Stimulated activated CD4-positive, alpha-beta T cell treated with anti-CD3 and anti-CD28 coated beads, Interleukin-2, amount 100 ng/mL, for 24 hours (primary cell): ENCODE measurements around the gene MOGAT3.

Experiments used
- DNase-seq, 2 donors: peaks; one replicate each; pipeline ENCODE4 v3.0.0-alpha.2; 2020

Gene MOGAT3

DNA sequence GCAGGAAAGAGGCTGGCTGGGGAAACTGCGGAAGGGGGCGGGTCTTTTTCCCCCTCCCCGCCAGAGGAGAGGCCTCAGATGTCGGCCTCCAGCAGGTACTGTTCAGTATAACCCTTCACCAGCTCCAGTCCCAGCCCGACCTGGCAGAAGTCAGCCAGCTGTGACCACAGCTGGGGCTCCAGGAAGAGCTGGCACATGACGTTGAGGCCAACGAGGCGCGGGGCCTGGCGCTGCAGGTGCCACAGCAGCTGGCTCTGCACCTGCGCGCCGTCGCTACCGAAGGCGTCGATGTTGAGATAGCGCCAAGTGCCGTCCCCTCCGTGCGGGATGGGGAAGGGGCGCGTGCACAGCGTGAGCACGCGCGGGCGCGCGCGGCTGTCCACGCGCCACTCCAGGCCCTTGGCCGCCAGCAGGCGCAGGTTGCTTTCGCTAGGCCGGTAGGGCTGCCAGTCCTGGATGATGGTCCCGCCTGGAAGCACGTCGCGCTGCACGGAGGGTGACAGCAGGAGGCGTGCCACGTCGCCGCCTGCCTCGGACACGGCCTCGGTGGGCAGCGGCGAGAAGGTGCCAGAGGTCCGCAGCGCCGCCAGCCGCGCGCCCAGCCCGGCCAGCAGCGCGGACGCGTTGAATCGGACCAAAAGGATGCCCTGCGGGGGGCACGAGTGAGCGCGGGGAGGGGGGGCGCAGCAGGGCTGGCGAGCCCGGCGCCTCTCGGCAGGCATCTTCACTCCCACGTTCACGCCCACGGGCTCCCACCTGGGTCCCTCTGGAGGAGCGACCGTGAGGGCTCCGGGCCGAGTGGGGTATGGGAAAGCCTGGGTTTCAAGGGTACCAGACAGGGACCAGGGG is 28.6 kb downstream of the MOGAT3 start:
- DNase-seq, result no peak

DNA sequence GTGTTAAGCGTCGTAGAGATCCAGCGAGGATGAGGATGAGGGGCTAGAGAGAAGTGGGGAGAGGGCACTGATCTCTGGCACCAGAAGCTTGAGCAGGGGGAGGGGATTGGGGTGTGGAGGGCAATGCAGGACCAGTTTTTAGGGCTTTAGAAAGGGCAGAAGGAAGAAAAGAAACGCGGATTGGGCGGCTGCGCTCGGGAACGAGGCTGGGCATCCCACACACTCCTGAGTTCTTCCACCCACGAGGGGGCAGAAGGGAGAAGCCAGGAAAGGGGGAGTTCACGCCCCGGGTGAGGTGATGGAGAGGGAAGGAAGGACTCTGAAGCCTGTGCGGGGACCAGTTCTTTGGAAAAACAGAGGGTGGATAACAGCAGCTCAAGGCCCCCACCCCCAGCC is 29.4 kb downstream of the MOGAT3 start:
- DNase-seq, result no peak

DNA sequence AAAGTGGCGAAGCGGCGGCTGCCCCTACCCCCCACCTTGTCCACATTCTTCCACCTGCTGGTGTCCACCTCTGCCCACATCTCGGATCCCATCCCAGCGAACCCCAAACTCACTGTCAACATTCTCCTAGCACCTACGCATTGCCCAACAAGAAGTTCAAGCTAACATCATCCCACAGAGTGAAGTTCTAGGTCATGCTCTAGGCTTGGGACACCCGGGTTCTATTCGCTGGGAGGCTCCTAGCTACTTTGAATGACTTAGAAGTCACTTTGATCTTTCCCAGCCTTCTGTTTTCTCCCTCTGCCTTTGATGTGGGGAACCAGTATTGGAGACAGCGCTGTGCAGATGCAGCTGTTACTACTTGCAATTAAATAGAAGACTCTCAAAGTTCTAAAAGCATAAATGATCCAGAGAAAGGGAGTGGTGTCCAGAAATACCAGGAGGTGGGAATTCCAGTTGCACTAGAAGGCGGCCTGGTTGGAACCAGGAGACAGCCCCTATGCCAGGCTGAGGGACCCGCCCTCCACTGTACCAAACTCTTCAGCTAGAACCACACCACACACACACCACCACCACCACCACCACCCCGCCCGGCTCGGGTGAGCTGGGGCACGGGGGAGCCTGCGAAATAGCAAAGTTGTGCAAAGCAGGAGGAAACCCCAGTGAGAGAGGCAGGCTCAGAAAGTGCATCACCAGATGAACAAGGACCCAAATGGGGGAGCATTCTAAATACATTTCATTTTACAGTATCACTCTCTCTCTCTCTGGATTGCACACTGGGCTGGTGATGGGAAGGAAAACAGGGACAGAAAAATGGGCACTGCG is 30.0 kb downstream of the MOGAT3 start:
- no peak for DNase-seq

DNA sequence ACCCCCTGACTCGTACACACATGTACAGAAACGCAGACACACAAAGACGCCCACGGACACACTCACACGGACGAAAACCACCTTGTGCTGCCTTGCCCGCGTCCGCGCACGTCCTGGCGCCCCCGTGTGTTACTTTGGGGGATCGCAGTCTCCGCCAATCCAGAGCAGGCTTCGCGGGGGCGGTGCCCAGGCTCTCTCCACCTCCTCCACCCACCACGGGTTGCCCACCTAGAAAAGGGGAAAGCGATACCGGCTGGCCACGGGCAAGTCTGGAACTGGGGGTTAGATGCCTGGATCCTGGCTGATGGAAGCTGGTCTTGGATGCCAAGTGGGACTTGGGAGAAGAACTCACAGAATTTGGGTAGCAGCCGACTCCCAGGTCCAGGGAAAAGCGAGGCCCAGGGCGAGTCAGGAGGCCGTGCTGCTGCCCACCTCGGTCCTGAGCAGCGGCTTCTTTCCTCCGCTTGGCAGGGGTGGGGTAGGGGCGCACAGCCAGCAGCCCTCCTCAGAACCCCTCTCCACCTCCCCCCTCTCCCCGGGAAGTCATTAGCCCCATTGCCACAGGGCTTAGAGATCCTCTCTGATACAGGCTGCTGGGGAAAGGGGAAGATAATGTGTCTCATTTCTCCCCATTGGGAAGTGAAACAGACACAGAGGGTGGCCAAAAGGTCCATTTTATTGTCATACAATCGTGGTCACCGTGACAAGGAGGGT is 30.8 kb downstream of the MOGAT3 start:
- DNase-seq, result peak; percentile 85 to 88

DNA sequence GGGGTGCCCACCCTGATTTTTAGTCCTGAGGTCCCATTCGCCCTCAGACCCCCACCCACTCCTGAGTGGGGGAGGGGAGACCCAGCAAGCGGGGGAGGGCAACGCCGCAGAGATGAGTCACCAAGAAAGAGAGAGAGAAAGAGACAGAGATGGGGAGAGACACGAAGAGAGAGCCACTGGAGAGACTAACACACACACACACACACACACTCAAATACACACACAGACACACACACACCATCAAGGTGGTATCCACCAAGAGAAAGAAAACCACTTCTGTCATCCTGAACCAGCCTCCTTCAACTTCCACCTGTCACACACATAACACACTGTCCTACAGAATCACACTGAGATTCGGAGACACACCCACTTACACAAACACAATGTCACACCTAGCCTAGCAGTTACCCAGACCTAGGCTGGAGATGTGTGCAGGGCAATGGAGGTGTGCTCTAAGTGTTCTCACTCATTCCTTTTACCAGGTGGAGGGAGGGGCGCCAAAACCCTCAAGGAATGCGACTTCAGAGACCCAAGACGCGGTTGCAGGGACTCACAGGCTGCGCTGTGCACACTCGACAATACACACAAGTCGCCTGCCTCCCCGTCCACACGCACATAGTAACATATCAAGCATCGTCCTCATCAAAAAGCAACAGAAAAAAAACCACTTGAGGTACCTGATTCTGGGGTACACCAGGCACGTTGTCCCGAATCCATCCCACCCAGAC is 31.6 kb downstream of the MOGAT3 start:
- DNase-seq, result no peak

DNA sequence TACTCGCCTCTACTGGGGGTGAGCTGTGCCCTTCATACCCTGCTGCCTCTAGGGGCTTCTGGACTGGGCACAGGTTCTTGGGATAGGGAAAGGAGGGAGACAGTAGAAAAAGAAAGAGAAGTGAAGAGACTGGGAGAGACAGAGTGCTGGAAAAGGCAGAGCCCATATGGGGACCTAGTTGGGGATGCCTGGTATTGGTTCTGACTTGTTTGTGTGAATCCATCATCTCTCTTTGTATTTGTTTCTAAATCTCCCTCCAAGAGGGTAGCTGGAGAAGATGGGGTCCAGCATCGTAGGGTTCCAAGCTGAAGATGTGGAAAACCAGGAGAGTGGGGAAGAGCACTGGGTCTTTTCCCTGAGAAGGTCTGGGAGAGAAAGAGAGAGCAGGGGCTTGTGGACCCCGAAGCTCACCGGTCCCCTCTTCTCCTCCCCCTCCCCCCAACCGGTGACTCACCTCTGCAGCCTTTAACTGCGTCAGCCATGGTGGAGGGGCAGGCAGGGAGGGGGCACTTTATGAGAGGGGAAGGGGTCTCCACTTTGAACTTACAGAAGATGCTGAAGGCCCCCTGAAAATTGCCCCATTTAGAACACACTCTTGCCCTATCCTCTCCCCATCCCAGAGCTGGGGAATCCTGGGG is 32.3 kb downstream of the MOGAT3 start:
- no peak for DNase-seq

DNA sequence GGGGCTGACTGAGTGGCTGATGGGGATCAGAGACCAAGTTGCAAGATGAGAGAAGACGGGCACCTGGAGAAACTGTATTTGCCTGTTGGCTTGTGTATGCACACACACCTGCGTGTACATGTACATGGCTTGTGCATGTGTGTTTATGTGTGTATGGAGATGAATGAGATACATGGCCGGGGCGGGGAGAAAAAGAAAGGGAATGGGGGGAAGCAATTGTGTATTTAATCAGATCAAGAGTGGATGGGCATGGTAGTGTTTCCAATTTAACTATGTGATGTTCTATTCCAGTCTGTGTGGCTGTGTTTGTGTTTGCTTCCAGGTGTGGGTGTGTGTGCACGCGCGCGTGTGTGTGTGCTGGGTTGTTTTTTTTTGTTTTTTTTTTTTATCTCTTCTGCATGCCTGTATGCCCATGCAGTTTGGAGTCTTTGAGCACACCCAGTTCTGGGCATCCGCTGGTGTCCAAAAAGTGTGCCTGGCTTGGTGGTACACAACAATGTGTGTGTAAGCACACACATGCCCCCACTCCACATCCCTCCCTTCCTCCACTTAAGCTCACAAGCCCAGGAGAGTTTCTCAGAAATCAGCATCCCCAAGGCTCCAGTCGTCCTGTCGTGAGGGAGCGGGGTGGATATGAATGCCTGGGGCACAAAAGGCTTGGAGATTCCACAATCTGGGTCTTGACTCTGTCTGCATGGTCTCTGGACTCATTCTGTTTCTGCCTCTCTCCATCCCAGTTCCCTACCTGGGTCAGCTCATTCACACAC is 33.0 kb downstream of the MOGAT3 start:
- no peak for DNase-seq

DNA sequence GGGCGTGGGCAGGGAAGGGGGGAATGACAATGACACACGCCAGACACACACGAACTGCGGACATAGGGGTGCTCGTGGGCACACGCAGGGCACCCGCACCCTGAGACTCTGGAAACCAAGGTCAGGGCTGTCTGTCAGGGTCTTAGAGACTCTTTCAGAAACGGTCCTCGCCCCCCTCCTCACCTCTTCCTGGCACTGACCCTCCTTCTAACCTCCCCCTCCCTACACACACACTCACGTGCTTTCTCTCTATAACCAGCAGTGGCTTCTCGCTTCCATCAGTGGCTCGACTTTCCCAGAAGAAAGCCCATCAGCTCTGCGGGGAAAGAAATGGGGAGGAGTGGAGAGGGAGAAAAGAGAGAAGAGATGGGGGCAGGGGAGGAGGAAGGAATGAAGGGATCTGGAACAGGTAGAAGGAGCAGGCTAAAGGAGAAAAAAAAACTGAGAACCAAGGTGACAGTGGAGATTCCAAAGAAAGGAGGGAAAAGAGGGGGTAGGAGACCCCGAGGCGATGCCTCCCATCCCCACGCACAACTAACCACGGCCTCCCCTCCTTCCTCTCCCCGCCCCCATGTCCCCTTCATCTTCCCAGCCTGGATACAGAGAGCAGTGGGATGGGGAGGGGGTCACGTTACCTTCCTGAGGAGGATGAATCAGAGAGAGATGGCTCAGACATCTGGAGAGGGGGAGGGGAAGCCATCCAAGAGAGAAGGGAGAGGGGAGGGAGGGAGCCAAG is 33.8 kb downstream of the MOGAT3 start:
- no peak for DNase-seq

DNA sequence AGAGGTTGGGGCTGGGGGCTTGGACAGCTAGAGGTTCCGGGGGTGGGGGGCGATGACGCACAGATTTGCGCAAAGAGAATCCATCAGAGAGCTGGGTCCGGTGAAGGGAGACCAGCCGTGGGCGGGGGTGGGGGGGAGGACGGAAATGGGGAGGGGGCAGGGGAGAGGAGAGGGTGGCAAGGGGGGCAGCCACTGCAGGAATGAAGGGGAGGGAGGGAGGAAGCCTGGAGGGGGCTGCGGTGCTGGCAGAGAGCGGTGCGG is 34.3 kb downstream of the MOGAT3 start:
- no peak for DNase-seq

DNA sequence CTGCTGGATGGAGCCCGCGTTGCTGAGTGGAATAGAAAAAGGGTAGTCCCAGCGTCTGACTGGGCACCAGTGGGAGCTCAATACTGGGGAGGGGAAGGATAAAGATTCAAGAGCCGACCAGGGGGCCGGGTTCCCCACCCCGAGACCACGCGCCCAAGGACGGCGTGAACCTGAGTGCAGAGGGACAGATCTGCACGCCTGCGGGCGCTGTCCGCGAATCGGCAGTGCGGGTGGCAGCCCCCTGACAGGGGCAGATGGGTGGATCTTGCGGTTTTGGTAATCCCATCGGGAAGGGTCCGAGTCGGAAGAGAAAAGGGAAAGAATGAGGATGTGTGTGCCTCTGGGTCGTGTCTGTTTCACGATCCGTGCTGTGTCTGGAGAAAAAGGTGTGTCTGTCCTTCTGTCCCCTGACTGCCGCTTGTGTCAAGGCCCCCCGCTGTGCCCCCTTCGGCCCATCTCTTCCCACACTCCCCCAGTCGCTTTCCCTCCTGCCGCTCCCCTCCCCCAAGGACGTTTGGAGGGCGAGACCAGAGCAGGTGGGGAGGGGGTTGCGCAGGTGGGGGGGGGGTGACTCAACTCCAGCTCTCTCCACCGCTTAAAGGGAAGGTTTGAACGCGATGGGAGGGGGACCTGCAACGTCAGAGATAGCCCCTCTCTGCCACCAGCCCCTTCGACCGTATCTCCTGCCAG is 34.7 kb downstream of the MOGAT3 start:
- DNase-seq, result no peak

DNA sequence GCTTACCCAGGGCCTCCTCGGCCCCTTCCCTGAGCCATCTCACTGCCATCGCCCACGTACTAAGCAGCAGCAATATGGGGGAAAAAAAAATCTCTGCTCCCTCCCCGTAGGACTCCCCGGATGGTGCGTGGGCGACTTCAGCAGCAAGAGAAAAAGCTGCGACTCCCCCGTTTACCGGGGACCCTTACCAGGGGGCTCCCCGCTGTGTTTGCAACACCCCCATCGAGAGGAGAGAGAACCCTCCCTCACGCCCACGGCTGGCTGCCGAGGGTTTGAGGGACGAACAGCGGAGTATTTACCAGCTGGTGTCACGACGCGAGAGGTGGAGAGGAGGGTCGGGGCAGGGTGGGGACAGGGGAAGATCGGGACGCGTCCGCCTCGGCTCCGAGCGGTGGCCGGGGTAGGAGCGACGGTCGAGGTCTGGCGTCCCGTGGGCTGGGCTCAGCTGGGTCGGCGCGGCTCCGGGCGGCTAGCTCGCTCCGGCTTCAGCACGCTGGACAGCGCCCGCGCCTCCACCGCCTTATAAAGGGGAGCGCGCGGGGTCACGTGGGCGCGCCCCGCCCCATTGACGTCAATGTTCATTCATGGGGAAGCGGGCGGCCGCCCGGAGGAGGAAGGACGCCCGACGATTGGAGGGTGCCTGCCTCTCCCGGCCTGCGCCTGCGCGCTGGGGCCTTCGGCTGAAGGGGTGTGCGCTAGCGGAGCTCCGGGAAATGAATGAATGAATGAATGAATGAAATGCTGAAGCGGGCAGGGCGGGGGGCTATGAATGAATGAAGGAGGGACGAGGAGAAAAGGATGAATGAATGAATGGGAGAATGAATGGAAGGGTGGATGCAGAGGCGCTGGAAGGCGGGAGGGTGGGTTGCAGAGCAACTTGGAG is 35.5 kb downstream of the MOGAT3 start, which contains the start of gene VGF:
Gene VGF, minus strand, starts transcription at position 495 of the 883 bp plus-strand sequence. CDS start 726 bp downstream, outside the sequence.
- peak; percentile 91 to 95 for DNase-seq

DNA sequence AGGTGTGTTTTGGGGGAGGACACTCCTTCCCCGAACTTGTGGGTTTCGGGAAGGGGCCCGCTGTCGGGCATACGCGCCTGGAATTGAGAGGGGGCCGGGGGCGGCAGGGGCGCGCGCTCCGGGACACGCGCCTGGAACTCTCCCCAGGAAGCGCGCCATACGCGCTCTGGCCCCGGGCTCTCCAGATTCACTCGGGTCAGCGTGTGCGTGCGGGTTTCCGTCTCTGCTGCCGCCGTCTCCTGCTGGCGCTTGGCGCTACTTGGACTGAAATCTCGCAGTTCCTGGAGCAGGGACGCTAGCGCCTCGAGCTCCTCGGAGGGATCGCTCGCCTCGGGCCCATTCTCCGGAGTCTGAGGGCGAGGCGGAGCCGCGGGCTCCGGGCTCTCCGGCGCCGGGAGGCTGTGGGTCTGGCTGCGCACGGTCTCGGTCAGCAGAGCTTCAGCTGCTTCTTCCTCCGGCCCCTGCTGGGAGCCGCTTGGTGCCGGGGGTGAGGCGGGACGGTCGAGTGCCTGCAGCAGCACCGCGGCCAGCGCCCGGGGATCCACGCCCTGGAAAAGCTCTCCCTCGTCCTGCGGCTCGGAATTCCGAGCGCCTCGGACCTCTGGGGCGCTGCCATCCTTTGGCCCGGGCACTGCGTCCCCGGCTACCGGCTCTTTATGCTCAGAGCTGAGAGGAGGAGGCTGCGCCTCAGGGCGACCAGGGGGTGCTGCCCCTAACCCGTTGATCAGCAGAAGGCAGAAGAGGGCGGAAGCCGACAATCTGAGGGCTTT is 36.6 kb downstream of the MOGAT3 start:
- no peak for DNase-seq

DNA sequence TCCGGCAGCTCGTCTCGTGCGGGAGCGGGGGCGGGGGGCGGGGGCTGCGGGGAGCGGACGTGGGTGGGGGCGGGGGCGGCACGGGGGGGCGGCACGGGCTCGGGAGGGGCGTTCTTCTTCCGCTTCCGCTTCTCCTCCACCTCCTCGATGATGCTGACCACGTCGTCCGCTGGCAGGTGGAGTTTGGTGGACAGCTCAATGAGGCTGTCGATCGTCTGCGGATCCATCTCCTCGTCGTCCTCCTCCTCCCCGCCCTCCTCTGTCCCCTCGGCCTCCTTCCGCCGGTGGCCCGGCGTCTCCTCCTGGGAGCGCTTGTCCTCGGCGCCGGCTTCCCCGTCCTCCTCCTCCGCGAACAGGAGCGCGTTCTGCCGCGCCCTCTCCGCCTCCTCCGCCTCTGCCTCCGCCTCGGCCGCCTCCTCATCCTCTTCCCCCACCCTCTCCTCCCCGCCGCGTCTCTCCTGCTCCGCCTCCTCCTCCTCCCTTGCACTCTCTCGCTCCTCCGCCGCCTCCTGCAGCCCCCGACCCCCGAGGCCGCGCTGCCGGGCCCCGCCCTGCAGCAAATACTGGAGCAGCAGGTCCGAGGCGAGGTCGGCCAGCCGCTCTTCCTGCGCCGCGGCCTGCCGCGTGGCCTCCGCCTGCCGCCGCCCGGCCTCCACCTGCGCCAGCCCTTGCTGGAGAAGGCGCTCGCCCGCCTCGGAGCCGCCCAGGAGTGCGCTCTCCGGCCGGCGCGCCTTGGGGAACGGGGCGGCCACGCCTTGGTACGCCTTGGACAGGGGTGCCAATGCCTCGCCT is 37.4 kb downstream of the MOGAT3 start:
- peak in 1 of 2 donors; percentile 40 for DNase-seq

DNA sequence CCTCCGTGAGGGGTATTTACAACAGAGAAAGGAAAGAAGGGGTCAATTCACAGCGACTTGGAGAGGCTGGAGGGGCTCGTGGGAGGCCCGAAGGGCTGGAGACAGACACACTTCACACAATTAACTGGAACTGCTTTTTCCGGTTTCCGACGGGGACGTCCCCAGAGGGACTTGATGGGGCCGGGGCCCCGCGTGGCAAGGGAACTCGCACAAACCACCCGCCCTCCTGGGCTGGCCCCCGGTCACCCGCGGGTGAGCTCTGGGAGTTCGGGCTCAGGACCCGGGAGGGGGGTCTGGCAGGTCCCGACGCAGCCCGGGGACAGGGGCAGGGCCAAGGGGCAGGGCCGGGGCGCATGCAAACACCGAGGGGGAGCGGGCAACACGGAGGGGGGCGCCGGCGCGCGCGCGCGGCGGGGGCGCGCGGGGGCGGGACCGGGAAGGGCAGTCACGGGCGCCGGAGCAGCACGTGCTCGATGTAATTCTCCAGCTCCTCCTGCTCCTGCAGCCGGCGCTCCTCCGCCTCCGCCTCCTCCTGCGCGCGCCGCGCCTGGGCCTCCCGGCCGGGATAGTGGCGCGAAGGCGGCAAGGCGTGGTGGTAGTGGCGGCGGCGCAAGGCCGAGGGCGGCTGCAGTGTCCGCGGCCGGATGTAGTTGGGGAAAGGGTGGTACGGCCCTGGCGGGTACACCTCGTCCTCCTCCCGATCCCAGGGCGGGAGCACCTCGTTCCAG is 38.1 kb downstream of the MOGAT3 start:
- peak in 1 of 2 donors; percentile 46 for DNase-seq

DNA sequence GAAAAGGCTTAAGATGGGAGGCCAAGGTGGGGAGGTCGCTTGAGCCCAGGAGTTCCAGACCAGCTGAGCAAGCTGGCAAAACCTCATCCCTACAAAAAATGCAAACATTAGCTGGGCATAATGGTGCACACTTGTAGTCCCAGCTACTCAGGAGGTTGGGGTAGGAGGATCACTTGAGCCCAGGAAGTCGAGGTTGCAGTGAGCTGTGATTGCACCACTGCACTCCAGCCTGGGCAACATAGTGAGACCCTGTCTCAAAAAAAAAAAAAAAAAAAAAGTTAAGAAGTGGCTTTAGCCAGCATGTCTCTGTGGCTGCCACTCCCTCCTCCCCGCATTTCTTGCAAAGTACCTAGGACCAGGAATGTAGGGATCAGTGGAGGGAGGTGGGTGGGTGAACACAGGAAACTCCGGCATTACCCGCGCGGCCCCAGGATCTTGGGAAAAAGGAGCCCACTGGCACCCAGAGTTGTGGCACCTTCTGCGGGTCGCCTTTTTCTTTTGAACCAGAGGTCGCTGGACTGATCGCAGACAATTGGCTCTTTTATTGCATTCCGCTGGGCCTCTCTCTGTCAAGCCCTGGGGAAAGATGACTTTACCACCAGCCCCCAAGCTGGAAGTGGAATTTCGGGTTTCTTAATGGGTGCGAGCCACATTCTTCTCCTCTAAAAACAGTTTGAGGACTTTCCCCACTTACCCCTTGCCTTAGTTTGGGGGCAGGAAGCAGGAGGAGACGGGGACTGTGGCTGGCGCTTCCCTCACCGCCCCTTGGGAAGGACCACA is 39.0 kb downstream of the MOGAT3 start:
- DNase-seq, result no peak

DNA sequence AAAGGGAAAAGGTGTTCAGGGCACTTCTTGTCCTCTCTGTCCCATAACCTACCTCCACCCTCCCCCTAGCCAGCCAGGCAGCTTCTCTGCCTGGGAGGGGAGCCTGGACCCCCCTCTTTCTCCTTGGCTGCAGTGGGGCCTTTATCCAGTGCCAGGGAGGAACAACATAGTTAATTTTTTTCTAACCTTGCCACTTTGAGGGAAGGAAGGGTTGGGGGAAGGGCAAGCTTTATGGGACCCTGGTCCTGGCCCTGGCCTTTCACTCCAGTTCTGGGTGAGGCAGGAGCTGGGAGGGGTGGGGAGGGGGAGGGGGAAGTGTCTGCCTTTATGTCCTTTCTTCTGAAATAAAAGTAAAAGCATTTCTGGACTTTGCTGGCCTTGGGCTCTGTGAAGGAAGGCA is 39.9 kb downstream of the MOGAT3 start:
- no peak for DNase-seq
